GM19467 (cell line): ENCODE results near the gene CUX1.
"Not testable (repeated sequence)": the region's sequence is repeated elsewhere in the genome, so short reads cannot be mapped to it uniquely, and the experiment has no call there.

Source experiments
- ATAC-seq: cut with Tn5 transposase; IDR thresholded peaks from one replicate; pipeline ENCODE4 v1.9.1; 2021; ENCODE audit warnings: mild to moderate bottlenecking, moderate library complexity; ENCODE audit not compliant: unreplicated experiment

CUX1 gene

GRCh38 chr7:102119213-102119651 lies 301.8 kb downstream of the CUX1 start:
- ATAC-seq, result no peak

- no peak for ATAC-seq
Measured at GRCh38 chr7:102119925-102120324, 302.5 kb downstream of the CUX1 start.

GRCh38 chr7:102120666-102121195 lies 303.3 kb downstream of the CUX1 start:
- no peak for ATAC-seq

- ATAC-seq, result no peak
Measured at GRCh38 chr7:102122026-102122425, 304.6 kb downstream of the CUX1 start.

- no peak for ATAC-seq
Measured at GRCh38 chr7:102125127-102125596, 307.7 kb downstream of the CUX1 start.

- no peak for ATAC-seq
Measured at GRCh38 chr7:102128303-102128702, 310.9 kb downstream of the CUX1 start.

GRCh38 chr7:102129636-102130370 lies 312.4 kb downstream of the CUX1 start:
- no peak for ATAC-seq

- no peak for ATAC-seq
Measured at GRCh38 chr7:102132209-102132752, 314.9 kb downstream of the CUX1 start.

GRCh38 chr7:102138676-102139075 lies 321.2 kb downstream of the CUX1 start:
- no peak for ATAC-seq

- no peak for ATAC-seq
Measured at GRCh38 chr7:102140952-102141370, 323.5 kb downstream of the CUX1 start.

- not testable (repeated sequence) for ATAC-seq
Measured at GRCh38 chr7:102142433-102142832, 325.0 kb downstream of the CUX1 start.

GRCh38 chr7:102146122-102146521 lies 328.7 kb downstream of the CUX1 start:
- no peak for ATAC-seq

- no peak for ATAC-seq
Measured at GRCh38 chr7:102147008-102147407, 329.6 kb downstream of the CUX1 start.

- ATAC-seq, result no peak
Measured at GRCh38 chr7:102148799-102149198, 331.4 kb downstream of the CUX1 start.

GRCh38 chr7:102149416-102149815 lies 332.0 kb downstream of the CUX1 start:
- ATAC-seq, result no peak

- no peak for ATAC-seq
Measured at GRCh38 chr7:102150266-102150665, 332.8 kb downstream of the CUX1 start.

GRCh38 chr7:102152672-102153598 lies 335.5 kb downstream of the CUX1 start:
- ATAC-seq, result no peak

GRCh38 chr7:102153599-102153946 lies 336.1 kb downstream of the CUX1 start:
- no peak for ATAC-seq

GRCh38 chr7:102154425-102154824 lies 337.0 kb downstream of the CUX1 start:
- no peak for ATAC-seq

GRCh38 chr7:102155821-102156441 lies 338.5 kb downstream of the CUX1 start:
- ATAC-seq, result no peak

GRCh38 chr7:102156867-102157266 lies 339.4 kb downstream of the CUX1 start:
- ATAC-seq, result no peak
